ENCODE measurements around the gene CCDC12. TPM values are rescaled to one million over a fixed set of nuclear protein-coding genes. Genes with fewer than 3 reads are reported as not detected.
A peak's percentile ranks its signal among the peaks of the same experiment; 100 is the strongest.

Gene CCDC12
- total and polyA plus RNA-seq, 2 of the 13 experiments (the other 11 are each of a cell fraction or from before 2014, with no cell fraction given), result 30.1 to 49.5 TPM

DNA sequence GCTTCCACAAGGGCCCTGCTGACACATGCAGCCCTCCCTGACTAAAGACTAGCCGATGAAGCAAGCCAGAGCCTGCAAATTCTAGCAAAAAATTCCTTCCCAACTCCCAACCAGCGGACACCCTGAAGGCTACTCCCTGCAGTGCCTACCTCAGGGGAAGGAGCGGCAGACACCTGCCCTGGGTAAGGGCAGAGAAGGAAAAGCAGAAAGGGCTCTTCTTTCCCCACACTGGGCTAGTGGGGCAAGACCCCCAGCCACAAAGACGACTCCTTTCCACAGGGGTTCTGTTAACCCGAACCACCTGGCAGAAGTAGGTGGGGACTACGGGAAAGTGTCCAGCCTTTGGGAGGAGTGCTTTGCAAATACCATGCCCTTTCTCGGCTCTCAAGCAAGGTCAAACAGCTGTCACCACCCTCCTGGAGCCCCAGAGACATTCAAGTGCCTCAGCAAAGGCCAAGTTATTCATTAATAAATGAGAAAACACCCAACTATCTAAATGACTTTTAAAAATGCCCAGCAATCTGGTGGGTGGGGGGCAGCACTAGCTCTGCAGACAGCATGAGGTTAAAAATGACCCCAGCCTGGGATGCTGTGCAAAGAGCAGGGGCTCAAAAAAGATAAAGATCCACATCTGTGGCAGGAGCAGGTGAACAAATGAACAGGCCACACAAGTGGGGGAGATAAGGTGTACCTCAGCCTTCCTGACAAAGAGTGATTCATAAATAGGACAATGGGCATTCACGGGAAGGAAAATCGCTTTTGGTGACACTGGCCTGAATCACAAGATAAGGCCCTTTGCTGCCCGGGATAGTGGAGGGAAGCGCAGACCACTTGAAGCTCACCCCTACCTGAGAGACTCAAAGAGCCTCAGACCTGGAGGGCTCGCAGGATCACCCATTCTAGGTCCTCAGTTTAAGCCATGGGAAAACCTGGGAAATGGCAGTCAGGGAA is 33.0 kb downstream of the CCDC12 start (continued):
- TF ChIP-seq, protein P1, sequence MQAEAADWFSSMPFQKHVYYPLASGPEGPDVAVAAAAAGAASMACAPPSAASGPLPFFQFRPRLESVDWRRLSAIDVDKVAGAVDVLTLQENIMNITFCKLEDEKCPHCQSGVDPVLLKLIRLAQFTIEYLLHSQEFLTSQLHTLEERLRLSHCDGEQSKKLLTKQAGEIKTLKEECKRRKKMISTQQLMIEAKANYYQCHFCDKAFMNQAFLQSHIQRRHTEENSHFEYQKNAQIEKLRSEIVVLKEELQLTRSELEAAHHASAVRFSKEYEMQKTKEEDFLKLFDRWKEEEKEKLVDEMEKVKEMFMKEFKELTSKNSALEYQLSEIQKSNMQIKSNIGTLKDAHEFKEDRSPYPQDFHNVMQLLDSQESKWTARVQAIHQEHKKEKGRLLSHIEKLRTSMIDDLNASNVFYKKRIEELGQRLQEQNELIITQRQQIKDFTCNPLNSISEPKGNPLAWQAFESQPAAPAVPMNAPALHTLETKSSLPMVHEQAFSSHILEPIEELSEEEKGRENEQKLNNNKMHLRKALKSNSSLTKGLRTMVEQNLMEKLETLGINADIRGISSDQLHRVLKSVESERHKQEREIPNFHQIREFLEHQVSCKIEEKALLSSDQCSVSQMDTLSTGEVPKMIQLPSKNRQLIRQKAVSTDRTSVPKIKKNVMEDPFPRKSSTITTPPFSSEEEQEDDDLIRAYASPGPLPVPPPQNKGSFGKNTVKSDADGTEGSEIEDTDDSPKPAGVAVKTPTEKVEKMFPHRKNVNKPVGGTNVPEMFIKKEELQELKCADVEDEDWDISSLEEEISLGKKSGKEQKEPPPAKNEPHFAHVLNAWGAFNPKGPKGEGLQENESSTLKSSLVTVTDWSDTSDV (CRISPR knock-in tag; IDR thresholded peaks at IDR 0.05), result no peak
- TF ChIP-seq ZNF30 (CRISPR knock-in tag; IDR thresholded peaks at IDR 0.05) (no peak), ZFP41 (CRISPR knock-in tag; IDR thresholded peaks at IDR 0.05; ENCODE audit: borderline replicate concordance) (no peak), SP140L (CRISPR knock-in tag; IDR thresholded peaks at IDR 0.05; ENCODE audit: borderline replicate concordance) (no peak), ISL2 (CRISPR knock-in tag; IDR thresholded peaks at IDR 0.05) (no peak), ZZZ3 (CRISPR knock-in tag; IDR thresholded peaks at IDR 0.05; ENCODE audit: borderline replicate concordance) (no peak), YY1 (IDR thresholded peaks at IDR 0.05; ENCODE audit: insufficient read depth, insufficient replicate concordance, low read depth, low read length) (no peak), ZKSCAN1 (IDR thresholded peaks at IDR 0.05; ENCODE audit: low read length) (no peak), NFIC (IDR thresholded peaks at IDR 0.05; ENCODE audit: low read length) (peak; percentile 30; the same call in 1 of the 2 replicates), ZNF788 (CRISPR knock-in tag; IDR thresholded peaks at IDR 0.05; ENCODE audit: borderline replicate concordance) (peak; percentile 49; the same call in 1 of the 2 replicates), SMARCE1 (IDR thresholded peaks at IDR 0.05; ENCODE audit: borderline replicate concordance) (no peak), HOXD1 (CRISPR knock-in tag; IDR thresholded peaks at IDR 0.05) (no peak), ELF3 (CRISPR knock-in tag; IDR thresholded peaks at IDR 0.05) (peak; percentile 9; the same call in 1 of the 2 replicates), MED1 (CRISPR knock-in tag; IDR thresholded peaks at IDR 0.05) (0 out of 2 replicates have a peak, but pooled peaks have one; percentile 26), ZNF557 (CRISPR knock-in tag; IDR thresholded peaks at IDR 0.05) (no peak), ZNF34 (CRISPR knock-in tag; IDR thresholded peaks at IDR 0.05; ENCODE audit: borderline replicate concordance) (no peak), XRCC5 (optimal IDR thresholded peaks at IDR 0.05; ENCODE audit: low read length) (peak; percentile 51)
- TF ChIP-seq, protein P2, sequence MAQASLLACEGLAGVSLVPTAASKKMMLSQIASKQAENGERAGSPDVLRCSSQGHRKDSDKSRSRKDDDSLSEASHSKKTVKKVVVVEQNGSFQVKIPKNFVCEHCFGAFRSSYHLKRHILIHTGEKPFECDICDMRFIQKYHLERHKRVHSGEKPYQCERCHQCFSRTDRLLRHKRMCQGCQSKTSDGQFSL (CRISPR knock-in tag; IDR thresholded peaks at IDR 0.05), result 0 out of 2 replicates have a peak, but pooled peaks have one; percentile 16
- TF ChIP-seq, protein P3, sequence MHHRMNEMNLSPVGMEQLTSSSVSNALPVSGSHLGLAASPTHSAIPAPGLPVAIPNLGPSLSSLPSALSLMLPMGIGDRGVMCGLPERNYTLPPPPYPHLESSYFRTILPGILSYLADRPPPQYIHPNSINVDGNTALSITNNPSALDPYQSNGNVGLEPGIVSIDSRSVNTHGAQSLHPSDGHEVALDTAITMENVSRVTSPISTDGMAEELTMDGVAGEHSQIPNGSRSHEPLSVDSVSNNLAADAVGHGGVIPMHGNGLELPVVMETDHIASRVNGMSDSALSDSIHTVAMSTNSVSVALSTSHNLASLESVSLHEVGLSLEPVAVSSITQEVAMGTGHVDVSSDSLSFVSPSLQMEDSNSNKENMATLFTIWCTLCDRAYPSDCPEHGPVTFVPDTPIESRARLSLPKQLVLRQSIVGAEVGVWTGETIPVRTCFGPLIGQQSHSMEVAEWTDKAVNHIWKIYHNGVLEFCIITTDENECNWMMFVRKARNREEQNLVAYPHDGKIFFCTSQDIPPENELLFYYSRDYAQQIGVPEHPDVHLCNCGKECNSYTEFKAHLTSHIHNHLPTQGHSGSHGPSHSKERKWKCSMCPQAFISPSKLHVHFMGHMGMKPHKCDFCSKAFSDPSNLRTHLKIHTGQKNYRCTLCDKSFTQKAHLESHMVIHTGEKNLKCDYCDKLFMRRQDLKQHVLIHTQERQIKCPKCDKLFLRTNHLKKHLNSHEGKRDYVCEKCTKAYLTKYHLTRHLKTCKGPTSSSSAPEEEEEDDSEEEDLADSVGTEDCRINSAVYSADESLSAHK (CRISPR knock-in tag; IDR thresholded peaks at IDR 0.05; ENCODE audit: borderline replicate concordance), result no peak
- TF ChIP-seq, protein P4, sequence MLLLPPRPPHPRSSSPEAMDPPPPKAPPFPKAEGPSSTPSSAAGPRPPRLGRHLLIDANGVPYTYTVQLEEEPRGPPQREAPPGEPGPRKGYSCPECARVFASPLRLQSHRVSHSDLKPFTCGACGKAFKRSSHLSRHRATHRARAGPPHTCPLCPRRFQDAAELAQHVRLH (CRISPR knock-in tag; IDR thresholded peaks at IDR 0.05; ENCODE audit: borderline replicate concordance, low read depth), result no peak
- TF ChIP-seq, protein P5, sequence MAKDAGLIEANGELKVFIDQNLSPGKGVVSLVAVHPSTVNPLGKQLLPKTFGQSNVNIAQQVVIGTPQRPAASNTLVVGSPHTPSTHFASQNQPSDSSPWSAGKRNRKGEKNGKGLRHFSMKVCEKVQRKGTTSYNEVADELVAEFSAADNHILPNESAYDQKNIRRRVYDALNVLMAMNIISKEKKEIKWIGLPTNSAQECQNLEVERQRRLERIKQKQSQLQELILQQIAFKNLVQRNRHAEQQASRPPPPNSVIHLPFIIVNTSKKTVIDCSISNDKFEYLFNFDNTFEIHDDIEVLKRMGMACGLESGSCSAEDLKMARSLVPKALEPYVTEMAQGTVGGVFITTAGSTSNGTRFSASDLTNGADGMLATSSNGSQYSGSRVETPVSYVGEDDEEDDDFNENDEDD (CRISPR knock-in tag; IDR thresholded peaks at IDR 0.05; ENCODE audit: borderline replicate concordance), result 0 out of 2 replicates have a peak, but pooled peaks have one; percentile 5
- TF ChIP-seq, protein P6, sequence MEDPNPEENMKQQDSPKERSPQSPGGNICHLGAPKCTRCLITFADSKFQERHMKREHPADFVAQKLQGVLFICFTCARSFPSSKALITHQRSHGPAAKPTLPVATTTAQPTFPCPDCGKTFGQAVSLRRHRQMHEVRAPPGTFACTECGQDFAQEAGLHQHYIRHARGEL (CRISPR knock-in tag; IDR thresholded peaks at IDR 0.05), result no peak
